ENCODE measurements around the gene HOOK2.
A peak's percentile ranks its signal among the peaks of the same experiment; 100 is the strongest.

GRCh38 chr19:12773571-12773970 is 1.8 kb downstream of the HOOK2 start:
- no peak for TF ChIP-seq MAFK (IDR thresholded peaks at IDR 0.05; ENCODE audit: low read depth, low read length)
- no peak for TF ChIP-seq POLR2A (IDR thresholded peaks at IDR 0.05; ENCODE audit: low read depth, low read length)
- TF ChIP-seq CTCF (conservative IDR thresholded peaks at IDR 0.05; ENCODE audit: low read depth, low read length) = peak; percentile 39
- TF ChIP-seq MAZ (IDR thresholded peaks at IDR 0.05; ENCODE audit: borderline replicate concordance, low read depth, low read length) = no peak
- TF ChIP-seq RFX5 (IDR thresholded peaks at IDR 0.05; ENCODE audit: low read depth, low read length) = no peak
- TF ChIP-seq CHD1 (IDR thresholded peaks at IDR 0.05; ENCODE audit: low read depth, low read length) = no peak
- no peak for TF ChIP-seq FOS (IDR thresholded peaks at IDR 0.05; ENCODE audit: low read depth, low read length)
- no peak for TF ChIP-seq USF2 (IDR thresholded peaks at IDR 0.05; ENCODE audit: low read depth, low read length)
